Hepatocyte (in vitro differentiated cells): ENCODE data around the gene GABRA4. TPM values are rescaled to one million over a fixed set of nuclear protein-coding genes. Genes with fewer than 3 reads are reported as not detected.

Experiments used
- DNase-seq: peaks from one replicate; pipeline ENCODE4 v3.0.0-alpha.2; 2016; ENCODE audit warnings: low spot score
- H2AFZ ChIP-seq: fragments of 200-600 bp; sonication (generic); 2 replicates; pipeline ENCODE4 v1.6.0; 2016; ENCODE audit warnings: antibody characterized with exemption, mild to moderate bottlenecking
- H3K27ac ChIP-seq: fragments of 200-600 bp; sonication (generic); 2 replicates; pipeline ENCODE4 v1.5.1; 2016; ENCODE audit warnings: mild to moderate bottlenecking
- H3K27me3 ChIP-seq: fragments of 200-600 bp; sonication (generic); 2 replicates; pipeline ENCODE4 v1.6.1; 2016
- H3K36me3 ChIP-seq: fragments of 200-600 bp; sonication (generic); replicated peaks from 2 replicates; pipeline ENCODE4 v1.5.1; 2016; ENCODE audit warnings: low read depth; ENCODE audit not compliant: insufficient read depth
- H3K4me1 ChIP-seq: fragments of 200-600 bp; sonication (generic); 2 replicates; pipeline ENCODE4 v1.5.1; 2016; ENCODE audit warnings: mild to moderate bottlenecking, moderate library complexity; ENCODE audit not compliant: insufficient read depth
- H3K4me2 ChIP-seq: fragments of 200-600 bp; sonication (generic); 2 replicates; pipeline ENCODE4 v1.6.0; 2016
- H3K4me3 ChIP-seq: fragments of 200-600 bp; sonication (generic); 2 replicates; pipeline ENCODE4 v1.5.1; 2016; ENCODE audit warnings: mild to moderate bottlenecking
- H3K79me2 ChIP-seq: fragments of 200-600 bp; sonication (generic); 2 replicates; pipeline ENCODE4 v1.6.0; 2017; ENCODE audit warnings: mild to moderate bottlenecking
- H3K9me2 ChIP-seq: fragments of 200-600 bp; sonication (generic); replicated peaks from 2 replicates; pipeline ENCODE4 v1.6.0; 2017; ENCODE audit warnings: mild to moderate bottlenecking; ENCODE audit not compliant: insufficient read depth
- H3K9me3 ChIP-seq: fragments of 200-600 bp; sonication (generic); 2 replicates; pipeline ENCODE4 v1.5.1; 2016; ENCODE audit warnings: low read depth, mild to moderate bottlenecking
- H4K20me1 ChIP-seq: fragments of 200-600 bp; sonication (generic); 2 replicates; pipeline ENCODE4 v1.6.0; 2016; ENCODE audit warnings: mild to moderate bottlenecking; ENCODE audit not compliant: insufficient read depth, poor library complexity, severe bottlenecking
- EZH2 ChIP-seq: fragments of 200-600 bp; sonication (generic); IDR thresholded peaks from 2 replicates; pipeline ENCODE4 v1.6.1; 2016; ENCODE audit warnings: antibody characterized with exemption, mild to moderate bottlenecking, borderline replicate concordance
- EZH2phosphoT487 ChIP-seq: fragments of 200-600 bp; sonication (generic); IDR thresholded peaks from one replicate; pipeline ENCODE4 v1.6.1; 2018; ENCODE audit warnings: antibody characterized with exemption, mild to moderate bottlenecking, low read depth, moderate library complexity; ENCODE audit not compliant: unreplicated experiment, severe bottlenecking
- WGBS: methylation state at CpG from one replicate; pipeline ENCODE4 v1.1.6; 2016; ENCODE audit warnings: low lambda C conversion rate; ENCODE audit errors: missing lambda C conversion rate; 5-methylcytosine and 5-hydroxymethylcytosine counted together
- polyA plus RNA-seq: library from polyadenylated mRNA; unstranded; fragments of >200 nt; fragmentation: Nextera tagmentation; extraction: Ambion mirVana; gene quantifications from 2 replicates; pipeline ENCODE4 v1.2.1, GENCODE V29; 2016
- total RNA-seq: library from RNA; depleted of rRNA; stranded (reverse); fragments of >200 nt; gene quantifications from 2 replicates; pipeline ENCODE4 v1.2.3, GENCODE V29; 2014
- TF ChIP-seq, protein P1 (sequence below): fragments of 200-600 bp; sonication (generic); IDR thresholded peaks from 2 replicates; pipeline ENCODE4 v1.5.1; 2016; ENCODE audit warnings: antibody characterized with exemption, mild to moderate bottlenecking; ENCODE audit not compliant: poor library complexity

GABRA4 gene
- total and polyA plus RNA-seq, 2 experiments from 2014 or later, result 0.27 to 0.73 TPM

DNA sequence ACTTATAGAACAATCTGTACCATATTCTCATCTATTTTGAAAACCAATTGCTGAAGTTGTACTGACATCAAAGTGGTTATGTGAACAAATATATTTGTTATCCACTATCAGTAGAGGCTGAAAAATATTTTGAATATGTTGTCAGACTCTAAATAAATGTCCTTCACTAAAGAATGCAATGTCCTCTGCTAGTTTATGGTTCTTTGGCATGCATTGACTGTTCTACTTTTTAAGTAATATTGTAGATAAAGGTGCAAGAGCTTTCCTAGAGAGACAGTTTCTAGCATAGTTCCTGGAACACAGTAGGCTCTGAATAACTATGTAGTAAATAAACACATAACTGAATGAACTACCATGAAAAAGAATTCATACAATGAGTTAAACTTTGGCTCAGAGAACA is 66.2 kb downstream of the GABRA4 start:
- H3K9me2 ChIP-seq, result no peaks in the 10 kb centered on the region

DNA sequence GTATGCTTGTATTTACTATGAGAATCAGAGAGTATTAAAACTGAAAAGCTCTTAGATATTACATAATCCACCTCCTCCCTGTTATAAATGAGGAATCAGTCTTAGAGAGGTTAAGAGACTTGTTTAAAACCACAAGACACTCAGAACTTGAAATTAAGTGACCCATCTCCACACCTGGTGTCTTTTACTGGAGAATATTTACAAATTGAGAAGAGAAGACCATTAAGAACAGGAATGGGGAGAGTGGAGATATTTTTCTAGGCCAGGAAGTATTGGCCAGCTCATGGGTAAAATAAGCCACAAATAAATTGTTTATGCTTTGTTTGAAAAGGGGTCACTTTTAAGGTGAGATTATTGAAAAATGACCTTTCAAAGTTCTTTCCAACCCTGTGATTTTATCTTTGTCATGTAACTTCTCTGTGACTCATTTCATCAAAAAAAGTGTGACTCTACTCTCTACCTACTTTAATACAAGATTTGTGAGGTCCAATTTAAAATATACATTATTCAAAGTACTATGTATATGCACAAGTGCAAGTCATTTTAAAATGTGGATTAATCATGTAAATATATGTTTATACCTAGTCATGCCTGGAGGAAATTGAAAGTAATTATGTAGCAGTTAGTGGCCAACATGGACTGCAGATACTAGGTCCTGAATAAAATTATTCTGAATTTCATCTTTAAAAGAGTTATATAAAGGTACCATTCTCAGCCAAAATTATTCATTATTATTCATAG is 68.4 kb downstream of the GABRA4 start:
- no peak overlapping the region for H3K4me3 ChIP-seq
- H3K9me3 ChIP-seq, result no peaks in the 10 kb centered on the region
- H3K27me3 ChIP-seq, result no peaks in the 10 kb centered on the region
- TF ChIP-seq, protein P1, sequence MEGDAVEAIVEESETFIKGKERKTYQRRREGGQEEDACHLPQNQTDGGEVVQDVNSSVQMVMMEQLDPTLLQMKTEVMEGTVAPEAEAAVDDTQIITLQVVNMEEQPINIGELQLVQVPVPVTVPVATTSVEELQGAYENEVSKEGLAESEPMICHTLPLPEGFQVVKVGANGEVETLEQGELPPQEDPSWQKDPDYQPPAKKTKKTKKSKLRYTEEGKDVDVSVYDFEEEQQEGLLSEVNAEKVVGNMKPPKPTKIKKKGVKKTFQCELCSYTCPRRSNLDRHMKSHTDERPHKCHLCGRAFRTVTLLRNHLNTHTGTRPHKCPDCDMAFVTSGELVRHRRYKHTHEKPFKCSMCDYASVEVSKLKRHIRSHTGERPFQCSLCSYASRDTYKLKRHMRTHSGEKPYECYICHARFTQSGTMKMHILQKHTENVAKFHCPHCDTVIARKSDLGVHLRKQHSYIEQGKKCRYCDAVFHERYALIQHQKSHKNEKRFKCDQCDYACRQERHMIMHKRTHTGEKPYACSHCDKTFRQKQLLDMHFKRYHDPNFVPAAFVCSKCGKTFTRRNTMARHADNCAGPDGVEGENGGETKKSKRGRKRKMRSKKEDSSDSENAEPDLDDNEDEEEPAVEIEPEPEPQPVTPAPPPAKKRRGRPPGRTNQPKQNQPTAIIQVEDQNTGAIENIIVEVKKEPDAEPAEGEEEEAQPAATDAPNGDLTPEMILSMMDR, result no peak
- no peaks in the 10 kb centered on the region for H4K20me1 ChIP-seq
- no peaks in the 10 kb centered on the region for H3K79me2 ChIP-seq
- no peaks in the 10 kb centered on the region for H3K9me2 ChIP-seq
- no peak overlapping the region for H3K4me2 ChIP-seq
- H3K4me1 ChIP-seq, result no peaks in the 10 kb centered on the region
- H3K36me3 ChIP-seq, result no peaks in the 10 kb centered on the region
- no peak for DNase-seq
- no peak overlapping the region for H2AFZ ChIP-seq
- no peak overlapping the region for H3K27ac ChIP-seq

More for the DNA sequence above, 66.2 kb downstream of the GABRA4 start:
- no peaks in the 10 kb centered on the region for H3K9me3 ChIP-seq
- no peak overlapping the region for H3K4me3 ChIP-seq
- no peak overlapping the region for H3K4me2 ChIP-seq
- no peaks in the 10 kb centered on the region for H3K36me3 ChIP-seq
- no peaks in the 10 kb centered on the region for H3K27me3 ChIP-seq
- no peak overlapping the region for H2AFZ ChIP-seq
- TF ChIP-seq, protein P1, result no peak
- TF ChIP-seq EZH2, result no peak
- no peak for TF ChIP-seq EZH2phosphoT487
- DNase-seq, result no peak
- no peaks in the 10 kb centered on the region for H4K20me1 ChIP-seq
- no peaks in the 10 kb centered on the region for H3K79me2 ChIP-seq
- no peaks in the 10 kb centered on the region for H3K4me1 ChIP-seq
- H3K27ac ChIP-seq, result no peak overlapping the region

DNA sequence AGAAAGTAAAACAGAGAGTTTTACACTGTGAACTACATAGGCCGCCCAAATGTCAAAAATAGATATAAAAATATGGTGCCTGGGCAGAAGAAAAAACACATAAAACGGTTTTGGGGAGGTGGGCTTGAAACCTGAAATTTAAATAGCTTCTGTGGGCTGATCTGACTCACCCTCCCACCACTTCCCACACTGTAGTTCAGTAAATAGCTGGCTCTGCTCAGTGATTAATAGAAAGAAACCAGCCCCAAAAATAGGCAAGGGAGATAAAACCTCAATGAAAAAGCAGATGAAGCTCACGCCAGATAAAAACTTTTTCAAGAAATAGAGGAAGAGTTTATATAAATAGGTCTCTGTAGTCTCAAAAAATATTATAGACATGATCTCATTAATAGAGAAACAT is 71.2 kb downstream of the GABRA4 start:
- H3K4me1 ChIP-seq, result no peaks in the 10 kb centered on the region
- H3K27ac ChIP-seq, result no peak overlapping the region
- H3K79me2 ChIP-seq, result no peaks in the 10 kb centered on the region
- no peak overlapping the region for H3K4me3 ChIP-seq
- no peaks in the 10 kb centered on the region for H3K9me2 ChIP-seq
- TF ChIP-seq, protein P1, result no peak
- TF ChIP-seq EZH2phosphoT487, result no peak
- no peak for TF ChIP-seq EZH2
- no peaks in the 10 kb centered on the region for H3K36me3 ChIP-seq
- WGBS, result 79% methylated on average over 3 of the region's 3 CpGs
- H4K20me1 ChIP-seq, result no peaks in the 10 kb centered on the region
- no peak for DNase-seq
- H3K9me3 ChIP-seq, result no peaks in the 10 kb centered on the region
- H2AFZ ChIP-seq, result no peak overlapping the region
- H3K27me3 ChIP-seq, result no peaks in the 10 kb centered on the region
- no peak overlapping the region for H3K4me2 ChIP-seq

DNA sequence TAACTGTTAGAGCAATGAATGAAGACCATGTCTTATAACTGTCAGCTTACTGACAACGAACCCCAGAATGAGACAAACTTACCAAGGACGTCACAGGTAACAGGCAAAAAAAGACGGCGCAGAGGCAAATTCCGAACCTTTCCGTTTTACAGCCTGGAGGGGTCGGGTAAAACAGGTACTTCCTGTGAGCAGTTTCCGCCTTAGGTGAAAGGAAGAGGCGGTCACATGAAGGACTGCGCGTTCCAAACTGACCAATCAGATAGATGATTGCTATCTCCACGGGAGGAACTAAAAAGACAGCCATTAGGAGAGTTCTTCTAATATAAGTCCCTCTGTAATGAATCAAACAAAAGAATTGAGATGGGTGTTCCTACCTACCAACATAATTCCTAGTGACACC is 84.3 kb downstream of the GABRA4 start, which contains the start of gene COX7B2:
TSS of gene COX7B2 (minus strand) at position 168 of the 400 bp plus-strand sequence. CDS start 174,053 bp downstream, outside the sequence.
- H3K9me3 ChIP-seq, result no peaks in the 10 kb centered on the region
- no peaks in the 10 kb centered on the region for H3K9me2 ChIP-seq
- H3K4me1 ChIP-seq, result no peaks in the 10 kb centered on the region
- no peak within 1 kb of the TSS for H3K27ac ChIP-seq
- H4K20me1 ChIP-seq, result no peaks in the 10 kb centered on the region
- H3K36me3 ChIP-seq, result no peaks in the 10 kb centered on the region
- H3K4me2 ChIP-seq, result no peak within 1 kb of the TSS
- H2AFZ ChIP-seq, result no peak within 1 kb of the TSS
- no peak within 1 kb of the TSS for H3K4me3 ChIP-seq
- DNase-seq, result no peak
- TF ChIP-seq EZH2phosphoT487, result no peak
- WGBS, result 93% methylated on average over 12 of the region's 12 CpGs
- H3K27me3 ChIP-seq, result no peaks in the 10 kb centered on the region
- H3K79me2 ChIP-seq, result no peaks in the 10 kb centered on the region
